Activated CD4-positive, alpha-beta T cell treated with anti-CD3 and anti-CD28 coated beads, Interleukin-2, Interleukin-4, amounts not matched to agents 100 ng/mL and 50 ng/mL, durations not matched to agents 16 hours and 8 hours (primary cell): ENCODE measurements around the gene SHOC2.
"Not testable (repeated sequence)": the region's sequence is repeated elsewhere in the genome, so short reads cannot be mapped to it uniquely, and the experiment has no call there.

ENCODE experiments used
- DNase-seq: peaks from one replicate; pipeline ENCODE4 v3.0.0-alpha.2; 2020; ENCODE audit warnings: low spot score

Gene SHOC2

GRCh38 chr10:110901954-110902819 is 17.2 kb upstream of the SHOC2 start:
- no peak for DNase-seq

DNA sequence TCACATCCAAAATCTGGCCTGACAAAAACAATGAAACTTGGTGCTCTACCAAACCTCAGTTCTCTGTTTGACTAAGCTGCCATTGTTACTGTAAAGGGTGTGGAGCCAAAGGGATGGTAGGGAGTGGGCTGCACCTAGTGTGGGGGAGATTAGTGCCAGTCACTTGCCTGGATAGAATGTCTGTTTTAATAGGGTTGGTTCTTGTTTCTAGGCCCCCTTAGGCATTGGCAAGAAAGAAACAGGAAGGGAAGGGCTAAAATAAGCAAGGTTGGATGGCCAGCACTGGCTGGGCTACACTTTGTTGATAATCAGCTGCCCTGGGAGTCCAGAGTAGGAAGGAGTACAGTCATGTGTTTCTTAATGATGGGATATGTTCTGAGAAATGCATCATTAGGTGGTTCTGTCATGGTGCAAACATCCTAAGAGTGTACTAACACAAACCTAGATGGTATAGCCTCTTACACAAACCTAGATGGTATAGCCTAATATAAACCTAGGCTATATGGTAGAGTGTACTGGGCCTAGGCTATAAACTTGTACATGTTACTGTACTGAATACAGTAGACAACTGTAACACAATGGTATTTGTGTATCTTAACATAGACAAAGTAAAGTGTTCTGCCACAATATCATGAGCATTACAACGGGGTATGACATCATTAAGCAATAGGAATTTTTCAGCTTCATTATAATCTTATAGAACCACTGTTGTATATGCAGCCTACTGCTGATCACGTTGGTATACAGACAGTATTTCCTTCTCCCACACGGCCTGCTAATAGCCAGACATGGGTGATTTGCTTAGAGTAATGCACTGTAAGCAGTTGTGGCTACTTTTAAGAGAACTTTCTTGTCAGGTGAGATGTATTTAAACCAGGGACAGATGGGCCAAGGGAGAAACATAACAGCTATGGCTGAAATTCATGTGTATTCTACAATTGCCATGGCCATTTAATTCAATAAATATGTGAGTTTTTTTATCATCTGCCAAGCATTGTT is 15.8 kb upstream of the SHOC2 start:
- peak; percentile 67 for DNase-seq

- no peak for DNase-seq
Observed at GRCh38 chr10:110910138-110910537, 9.3 kb upstream of the SHOC2 start.

DNA sequence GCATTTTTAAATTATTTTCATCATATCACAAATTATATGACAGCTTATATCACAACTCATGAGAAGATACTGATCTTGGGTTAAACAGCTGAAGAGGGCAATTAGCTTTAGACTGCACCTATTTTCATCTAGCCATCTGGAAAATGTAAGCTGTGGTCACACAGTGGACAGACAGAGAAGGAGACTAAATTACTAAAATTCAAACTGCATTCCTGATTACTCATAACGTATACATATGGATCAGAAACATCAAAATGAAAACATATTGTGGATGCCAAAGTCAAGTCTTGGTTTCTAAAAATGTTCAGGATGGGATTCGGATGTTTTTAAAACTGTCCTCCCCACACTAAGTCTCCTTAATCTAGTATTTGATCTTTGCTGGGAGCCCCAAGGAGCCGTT is 7.0 kb upstream of the SHOC2 start:
- DNase-seq = no peak

DNA sequence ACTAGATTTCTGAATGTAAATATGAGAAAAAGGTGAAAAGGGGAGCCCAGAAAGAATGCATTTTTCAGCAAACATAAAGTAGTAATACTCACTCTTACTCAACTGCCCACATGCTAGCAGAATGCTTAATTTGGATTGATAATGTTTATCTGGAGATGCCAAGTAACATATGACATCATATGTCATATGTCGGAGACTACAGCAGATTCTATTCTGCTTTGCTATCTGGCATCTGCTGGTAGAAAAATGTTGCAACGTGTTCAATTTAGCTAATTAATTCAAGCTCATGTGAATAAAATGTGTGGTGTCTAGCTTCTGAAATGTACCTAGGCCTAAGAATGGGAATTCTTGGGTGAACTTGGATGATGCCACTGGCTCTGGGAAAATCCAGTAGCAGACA is 5.0 kb upstream of the SHOC2 start:
- DNase-seq = no peak

GRCh38 chr10:110915035-110915434 is 4.4 kb upstream of the SHOC2 start:
- DNase-seq = no peak

DNA sequence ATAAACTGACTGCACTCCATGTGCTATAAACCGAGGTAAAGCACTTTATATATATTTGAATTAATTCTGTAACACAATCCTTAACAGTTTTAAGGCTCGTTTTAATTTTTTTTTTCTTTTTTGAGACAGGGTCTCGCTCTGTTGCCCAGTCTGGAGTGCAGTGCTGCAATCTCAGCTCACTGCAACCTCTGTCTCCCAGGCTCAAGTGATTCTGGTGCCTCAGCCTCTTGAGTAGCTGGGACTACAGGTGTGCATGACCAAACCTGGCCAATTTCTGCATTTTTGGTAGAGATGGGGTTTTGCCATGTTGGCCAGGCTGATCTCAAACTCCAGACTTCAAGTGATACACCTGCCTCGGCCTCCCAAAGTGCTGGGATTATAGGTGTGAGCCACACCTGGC is 3.8 kb upstream of the SHOC2 start:
- DNase-seq = not testable (repeated sequence)

- DNase-seq = no peak
Observed at GRCh38 chr10:110916554-110917346, 2.7 kb upstream of the SHOC2 start.

DNA sequence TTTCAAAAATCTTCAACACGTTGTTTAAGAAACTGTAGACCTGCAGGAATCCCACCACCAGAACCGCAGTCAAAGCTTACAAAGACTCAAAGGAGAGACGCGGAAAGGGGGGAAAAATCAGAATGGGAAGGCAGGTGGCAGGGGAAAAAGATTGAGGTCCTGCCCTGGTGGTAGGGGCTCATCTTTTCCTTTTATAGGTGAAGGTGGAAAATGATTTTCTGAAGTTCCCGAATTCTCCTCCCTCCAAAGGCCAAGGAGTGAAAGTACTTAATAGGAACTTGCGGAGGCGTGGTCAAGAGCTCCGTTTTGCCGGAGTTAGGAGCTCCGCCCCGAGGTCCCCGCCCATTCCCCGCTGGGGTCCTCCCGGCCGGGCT is 1.1 kb upstream of the SHOC2 start:
- peak; percentile 93 for DNase-seq

- no peak for DNase-seq
Observed at GRCh38 chr10:110918643-110919348, 608 bp upstream of the SHOC2 start, which contains the start of gene BBIP1. TSS of gene BBIP1 (minus strand) at chr10:110919180. CDS start at chr10:110918157, 1,023 bp downstream.

- no peak for DNase-seq
Observed at GRCh38 chr10:110919971-110920881, 822 bp downstream of the SHOC2 start.

DNA sequence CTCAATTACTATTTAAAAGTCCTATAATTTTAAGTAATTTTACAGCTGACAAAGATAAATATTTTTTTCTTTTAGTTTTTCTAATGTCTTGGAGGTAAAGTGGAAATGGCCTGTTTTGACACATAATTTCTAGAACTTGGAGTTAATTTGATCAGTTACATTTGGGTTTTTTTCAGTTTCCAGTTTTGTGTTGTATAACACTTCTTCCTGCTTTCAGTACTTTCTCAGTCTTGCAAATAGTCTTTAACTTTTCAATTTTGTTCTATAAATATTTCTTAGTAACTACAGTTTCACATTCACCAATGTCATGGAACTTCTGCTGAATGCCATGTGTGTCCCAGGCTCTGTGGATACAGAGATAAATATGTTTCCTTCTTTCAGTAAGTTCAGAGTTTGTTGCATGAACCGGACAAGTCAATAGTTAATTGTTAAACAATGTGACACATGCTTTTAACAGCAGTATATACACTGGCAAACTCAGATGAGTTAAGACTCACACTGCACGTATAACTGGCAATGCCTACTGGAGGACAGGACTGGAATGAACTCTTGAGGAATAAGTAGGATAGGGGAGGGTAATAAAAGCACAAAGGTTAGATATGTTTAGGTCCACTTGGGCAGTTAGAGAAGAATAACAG is 4.6 kb downstream of the SHOC2 start:
- no peak for DNase-seq

DNA sequence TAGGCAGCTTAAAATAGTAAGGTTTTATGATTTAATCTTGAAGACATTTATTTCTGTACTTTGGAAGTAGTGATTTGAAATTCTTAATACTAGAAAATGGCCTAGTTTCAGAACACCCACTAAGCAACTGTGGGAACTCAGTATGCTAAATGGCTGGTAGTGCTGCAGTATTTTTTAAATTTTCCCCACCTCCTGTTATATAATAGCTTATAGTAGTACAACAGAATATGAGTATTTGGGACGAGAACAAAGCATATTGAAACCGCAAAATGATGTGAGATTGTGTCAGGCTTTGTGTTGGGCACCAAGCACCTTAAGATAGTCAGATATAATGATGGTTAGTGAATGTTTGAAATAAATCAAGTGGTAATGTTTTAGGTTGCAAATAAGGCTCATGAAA is 8.1 kb downstream of the SHOC2 start:
- no peak for DNase-seq

- DNase-seq = no peak
Observed at GRCh38 chr10:110931769-110932381, 12.5 kb downstream of the SHOC2 start.

DNA sequence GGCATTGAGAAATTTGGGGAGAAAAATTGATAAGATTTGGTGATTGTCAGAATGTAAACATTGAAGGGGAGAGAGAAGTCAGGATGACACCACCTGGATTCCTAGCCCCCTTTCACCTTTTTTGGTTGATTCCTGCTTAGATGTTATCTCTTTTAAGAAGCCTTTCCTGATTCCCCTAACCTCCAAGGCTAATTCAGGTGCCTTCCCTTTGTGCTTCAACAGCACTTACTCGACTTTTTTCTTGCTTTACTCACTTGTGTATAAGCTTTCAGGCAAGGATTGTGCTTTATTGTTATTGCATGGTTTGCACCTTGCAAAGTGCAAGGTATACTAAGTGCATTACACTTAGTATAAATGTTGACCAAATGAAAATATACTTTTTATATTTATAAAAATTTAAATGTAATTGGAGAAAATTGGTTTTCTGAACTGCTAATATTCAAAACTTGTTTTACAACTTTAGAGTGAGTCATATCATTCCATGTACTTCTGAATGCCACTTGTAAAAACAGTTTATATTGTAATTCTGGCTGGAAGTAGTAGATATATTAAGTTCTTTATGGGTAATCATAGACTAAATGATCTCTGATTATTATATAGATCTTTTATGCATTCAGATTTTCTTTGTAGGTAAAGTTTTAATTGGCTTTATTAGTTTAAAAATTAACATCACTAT is 13.2 kb downstream of the SHOC2 start:
- DNase-seq = no peak

GRCh38 chr10:110936757-110937156 is 17.4 kb downstream of the SHOC2 start:
- no peak for DNase-seq

DNA sequence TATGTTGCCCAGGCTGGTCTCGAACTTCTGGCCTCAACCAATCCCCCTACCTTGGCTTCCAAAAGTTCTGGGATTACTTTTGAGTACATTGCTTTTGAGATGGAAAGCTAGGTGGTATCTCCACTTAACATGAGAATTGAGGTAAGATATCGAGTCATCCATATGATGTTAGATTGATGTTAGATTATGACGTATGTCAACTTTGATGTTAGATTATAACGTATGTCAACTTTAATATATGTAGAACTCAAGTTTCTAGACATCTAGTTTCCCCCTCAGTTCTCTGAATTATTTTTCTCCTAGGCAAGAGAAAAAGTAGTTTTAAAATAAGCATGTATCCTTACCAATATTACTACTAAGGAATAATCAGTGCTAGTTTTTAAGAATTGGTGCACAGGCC is 20.0 kb downstream of the SHOC2 start:
- no peak for DNase-seq

DNA sequence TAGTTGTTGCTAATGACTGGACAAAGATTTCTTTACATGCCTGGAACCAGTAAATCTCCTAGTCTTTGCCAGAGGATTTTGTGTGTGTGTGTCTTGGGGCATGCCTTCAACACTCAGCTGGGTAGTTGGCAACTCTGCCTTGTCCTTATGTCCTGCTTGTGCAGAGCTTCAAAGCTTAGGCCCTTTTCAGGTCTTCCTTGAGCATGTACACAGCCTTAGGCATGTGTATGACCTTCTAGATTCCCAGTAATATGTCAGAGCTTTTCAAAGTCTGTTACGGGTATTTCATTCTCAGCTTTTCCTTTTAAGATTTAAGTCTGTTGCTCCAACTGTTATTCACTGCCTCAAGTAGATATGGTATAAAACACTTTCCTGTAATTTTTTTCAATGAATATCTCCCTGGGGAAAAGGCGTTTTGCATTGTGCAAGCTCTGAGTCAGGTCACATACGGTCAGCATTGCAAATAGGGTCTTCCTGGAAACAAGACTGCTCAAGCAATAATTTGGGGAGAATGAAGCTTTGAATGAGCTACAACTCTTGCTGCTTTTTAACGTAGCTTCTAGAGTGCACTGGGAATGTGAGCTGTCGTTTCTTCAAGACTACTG is 25.5 kb downstream of the SHOC2 start:
- DNase-seq = no peak
